ENCODE measurements around the gene TMEM163. TPM values are rescaled to one million over a fixed set of nuclear protein-coding genes. Genes with fewer than 3 reads are reported as not detected.

Gene TMEM163
- total RNA-seq, 1 experiment from 2014 or later: 0.04 TPM

GRCh38 chr2:134469516-134470115 is 249.2 kb downstream of the TMEM163 start:
- Histone ChIP-seq H3K27me3 (no peaks in the 10 kb centered on the region), H3K4me3 (no peak overlapping the region), H3K9me3 (replicated peaks) (no peaks in the 10 kb centered on the region), H3K27ac (no peak overlapping the region), H3K36me3 (no peaks in the 10 kb centered on the region), H3K4me1 (no peaks in the 10 kb centered on the region)
- no peak for DNase-seq

- H3K27me3 ChIP-seq: no peaks in the 10 kb centered on the region
These were observed 250.0 kb downstream of the TMEM163 start for GRCh38 chr2:134468776-134469175.

GRCh38 chr2:134468164-134468563 is 250.6 kb downstream of the TMEM163 start:
- no peaks in the 10 kb centered on the region for H3K4me1 ChIP-seq
- H3K9me3 ChIP-seq (replicated peaks): no peaks in the 10 kb centered on the region
- H3K27me3 ChIP-seq: no peaks in the 10 kb centered on the region
- DNase-seq: no peak
- H3K27ac ChIP-seq: no peak overlapping the region
- H3K4me3 ChIP-seq: no peak overlapping the region
- no peaks in the 10 kb centered on the region for H3K36me3 ChIP-seq

More at GRCh38 chr2:134468776-134469175, 250.0 kb downstream of the TMEM163 start:
- Histone ChIP-seq H3K4me3 (no peak overlapping the region), H3K27ac (no peak overlapping the region), H3K9me3 (replicated peaks) (no peaks in the 10 kb centered on the region), H3K4me1 (no peaks in the 10 kb centered on the region), H3K36me3 (no peaks in the 10 kb centered on the region)
- DNase-seq: no peak

- Histone ChIP-seq H3K4me1 (no peaks in the 10 kb centered on the region), H3K9me3 (replicated peaks) (no peaks in the 10 kb centered on the region), H3K27me3 (no peaks in the 10 kb centered on the region; the same call in 1 of the 2 replicates), H3K36me3 (no peaks in the 10 kb centered on the region), H3K27ac (no peak overlapping the region), H3K4me3 (no peak overlapping the region)
- peak in 1 of 2 experiments; percentile 48 for DNase-seq
These were observed 252.7 kb downstream of the TMEM163 start for GRCh38 chr2:134466141-134466540.

- H3K36me3 ChIP-seq: no peaks in the 10 kb centered on the region
- no peaks in the 10 kb centered on the region; the same call in 1 of the 2 replicates for H3K27me3 ChIP-seq
- no peaks in the 10 kb centered on the region for H3K4me1 ChIP-seq
- no peak overlapping the region for H3K27ac ChIP-seq
- H3K9me3 ChIP-seq (replicated peaks): no peaks in the 10 kb centered on the region
- no peak overlapping the region for H3K4me3 ChIP-seq
- no peak for DNase-seq
These were observed 253.3 kb downstream of the TMEM163 start for GRCh38 chr2:134465228-134466105.

GRCh38 chr2:134463699-134464022 is 255.1 kb downstream of the TMEM163 start:
- Histone ChIP-seq H3K4me3 (no peak overlapping the region), H3K27me3 (no peaks in the 10 kb centered on the region; the same call in 1 of the 2 replicates), H3K9me3 (replicated peaks) (no peaks in the 10 kb centered on the region), H3K36me3 (no peaks in the 10 kb centered on the region), H3K4me1 (no peaks in the 10 kb centered on the region), H3K27ac (no peak overlapping the region)
- DNase-seq: no peak

GRCh38 chr2:134462791-134463698 is 255.8 kb downstream of the TMEM163 start:
- DNase-seq: no peak
- H3K36me3 ChIP-seq: no peaks in the 10 kb centered on the region
- no peaks in the 10 kb centered on the region for H3K9me3 ChIP-seq (replicated peaks)
- H3K27ac ChIP-seq: no peak overlapping the region
- no peak overlapping the region for H3K4me3 ChIP-seq
- H3K4me1 ChIP-seq: no peaks in the 10 kb centered on the region
- no peaks in the 10 kb centered on the region; the same call in 1 of the 2 replicates for H3K27me3 ChIP-seq

GRCh38 chr2:134462275-134462674 is 256.5 kb downstream of the TMEM163 start:
- no peaks in the 10 kb centered on the region for H3K4me1 ChIP-seq
- H3K27ac ChIP-seq: no peak overlapping the region
- no peaks in the 10 kb centered on the region for H3K9me3 ChIP-seq (replicated peaks)
- DNase-seq: no peak
- H3K27me3 ChIP-seq: no peaks in the 10 kb centered on the region; the same call in 1 of the 2 replicates
- H3K36me3 ChIP-seq: no peaks in the 10 kb centered on the region
- H3K4me3 ChIP-seq: no peak overlapping the region

GRCh38 chr2:134461511-134461910 is 257.3 kb downstream of the TMEM163 start:
- DNase-seq: no peak
- Histone ChIP-seq H3K9me3 (replicated peaks) (no peaks in the 10 kb centered on the region), H3K36me3 (no peaks in the 10 kb centered on the region), H3K27me3 (no peaks in the 10 kb centered on the region; the same call in 1 of the 2 replicates), H3K4me3 (no peak overlapping the region), H3K4me1 (no peaks in the 10 kb centered on the region), H3K27ac (no peak overlapping the region)

GRCh38 chr2:134460583-134460998 is 258.2 kb downstream of the TMEM163 start:
- H3K9me3 ChIP-seq (replicated peaks): no peaks in the 10 kb centered on the region
- no peaks in the 10 kb centered on the region for H3K4me1 ChIP-seq
- H3K36me3 ChIP-seq: peaks cover 6% of the 10 kb centered on the region; the same call in 1 of the 2 replicates
- H3K27ac ChIP-seq: no peak overlapping the region
- no peak overlapping the region for H3K4me3 ChIP-seq
- peak; percentile 52 to 66 for DNase-seq
- H3K27me3 ChIP-seq: no peaks in the 10 kb centered on the region; the same call in 1 of the 2 replicates

- no peak for DNase-seq
- H3K4me1 ChIP-seq: no peaks in the 10 kb centered on the region
- peaks cover 6% of the 10 kb centered on the region; the same call in 1 of the 2 replicates for H3K36me3 ChIP-seq
- H3K27me3 ChIP-seq: no peaks in the 10 kb centered on the region; the same call in 1 of the 2 replicates
- H3K4me3 ChIP-seq: no peak overlapping the region
- H3K27ac ChIP-seq: no peak overlapping the region
- H3K9me3 ChIP-seq (replicated peaks): no peaks in the 10 kb centered on the region
These were observed 258.9 kb downstream of the TMEM163 start for GRCh38 chr2:134459706-134460406.

- Histone ChIP-seq H3K36me3 (peaks cover 6% of the 10 kb centered on the region; the same call in 1 of the 2 replicates), H3K9me3 (replicated peaks) (no peaks in the 10 kb centered on the region), H3K4me1 (no peaks in the 10 kb centered on the region), H3K4me3 (no peak overlapping the region), H3K27ac (no peak overlapping the region), H3K27me3 (no peaks in the 10 kb centered on the region; the same call in 1 of the 2 replicates)
- DNase-seq: no peak
These were observed 259.9 kb downstream of the TMEM163 start for GRCh38 chr2:134458950-134459349.

GRCh38 chr2:134458473-134458853 is 260.3 kb downstream of the TMEM163 start:
- H3K9me3 ChIP-seq (replicated peaks): no peaks in the 10 kb centered on the region
- no peaks in the 10 kb centered on the region; the same call in 1 of the 2 replicates for H3K27me3 ChIP-seq
- H3K36me3 ChIP-seq: peaks cover 6% of the 10 kb centered on the region; the same call in 1 of the 2 replicates
- DNase-seq: no peak
- H3K4me1 ChIP-seq: no peaks in the 10 kb centered on the region
- H3K27ac ChIP-seq: no peak overlapping the region
- H3K4me3 ChIP-seq: no peak overlapping the region
